Measurements from ENCODE around the gene MAML3.
A peak's percentile ranks its signal among the peaks of the same experiment; 100 is the strongest.

Gene MAML3

DNA sequence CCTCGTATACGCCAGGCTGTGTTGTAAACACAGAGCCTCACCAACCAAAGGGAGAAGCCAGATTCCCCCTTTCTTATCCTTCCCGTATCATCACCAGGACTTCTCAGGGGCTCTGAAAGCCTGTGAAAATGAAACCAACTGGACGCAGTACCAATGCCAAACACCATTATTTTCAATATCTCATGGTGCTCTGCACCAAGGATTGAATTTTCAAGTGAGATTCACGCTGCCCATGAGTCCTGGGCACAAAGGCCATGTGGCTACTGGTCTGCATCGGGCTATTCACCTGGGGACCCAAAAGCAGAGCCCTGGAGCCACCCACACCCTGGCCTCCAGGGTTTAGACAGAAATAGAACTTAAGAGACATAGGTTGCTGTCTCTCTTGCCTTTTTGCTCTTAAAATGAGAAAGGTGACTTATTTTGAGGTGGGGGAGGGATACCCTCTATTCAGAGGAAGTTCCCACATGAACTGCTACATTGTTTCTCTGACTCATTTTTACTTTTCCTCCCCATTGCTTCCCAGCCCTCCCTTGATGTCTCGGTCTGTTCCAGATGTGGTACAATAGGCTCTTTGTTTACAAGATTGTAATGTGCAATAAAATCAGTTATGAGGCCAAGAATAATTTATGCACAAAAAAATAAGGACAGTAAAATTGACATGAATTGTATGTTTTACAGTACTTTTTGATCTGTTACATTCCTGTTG, 55.4 kb downstream of the MAML3 start:
- no peak for ATAC-seq (replicated peaks)
- peaks cover 16 to 25% of the 10 kb centered on the region in 2 donors for H3K4me1 Mint-ChIP-seq (ENCODE audit: low read depth in 2 of 2)
- DNase-seq, result no peak
- H3K4me3 Mint-ChIP-seq, result no peak overlapping the region
- no peak overlapping the region for H3K27ac Mint-ChIP-seq
- H3K27me3 Mint-ChIP-seq, result peaks cover 0 to 6% of the 10 kb centered on the region in 2 donors
- peaks cover 5% of the 10 kb centered on the region for H3K36me3 Mint-ChIP-seq (ENCODE audit: insufficient read depth)
- H3K9me3 Mint-ChIP-seq, result peaks cover 0 to 6% of the 10 kb centered on the region in 2 donors

DNA sequence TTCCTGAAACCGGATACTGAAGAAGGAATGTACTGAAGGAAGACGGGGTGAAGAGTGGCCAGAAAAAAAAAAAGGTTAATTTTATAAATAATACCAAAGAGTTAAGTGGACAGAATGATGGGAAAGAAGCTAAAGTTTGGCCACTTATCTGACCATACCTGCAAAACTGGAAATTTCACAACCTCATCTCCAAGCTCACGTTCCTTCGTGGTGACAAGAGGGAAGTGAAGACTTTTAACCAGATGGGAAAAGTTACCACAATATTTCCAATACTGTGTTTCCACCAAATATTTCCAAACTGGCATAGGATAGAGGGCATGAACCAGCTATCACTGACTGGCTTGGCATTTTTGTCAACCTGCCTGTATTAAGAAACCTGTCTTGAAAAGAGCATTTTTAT, 56.4 kb downstream of the MAML3 start:
- peaks cover 0 to 5% of the 10 kb centered on the region in 2 donors for H3K27me3 Mint-ChIP-seq
- no peak overlapping the region for H3K4me3 Mint-ChIP-seq
- H3K36me3 Mint-ChIP-seq (ENCODE audit: insufficient read depth), result peaks cover 6% of the 10 kb centered on the region
- ATAC-seq (replicated peaks), result no peak
- peaks cover 16 to 22% of the 10 kb centered on the region in 2 donors for H3K4me1 Mint-ChIP-seq (ENCODE audit: low read depth in 2 of 2)
- H3K27ac Mint-ChIP-seq, result no peak overlapping the region
- peaks cover 0 to 6% of the 10 kb centered on the region in 2 donors for H3K9me3 Mint-ChIP-seq
- DNase-seq, result no peak

DNA sequence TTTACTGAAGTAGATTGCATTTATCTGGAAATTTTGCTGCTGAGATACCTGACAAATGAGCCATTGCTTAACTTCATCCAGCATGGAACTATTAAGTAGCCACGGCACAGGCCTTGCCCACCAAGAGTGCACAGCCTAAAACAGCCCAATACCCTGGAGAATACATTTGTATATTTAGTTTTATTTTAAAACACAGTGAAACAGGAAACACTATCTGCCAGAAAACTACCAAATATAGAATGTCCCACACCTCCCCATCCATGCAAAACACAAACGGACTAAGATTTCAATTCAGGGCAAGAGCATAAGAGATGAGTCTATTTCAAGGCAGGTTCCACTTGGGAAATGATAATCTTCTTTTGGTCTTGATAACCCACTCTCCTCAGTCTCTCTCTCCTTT, 57.1 kb downstream of the MAML3 start:
- H3K27me3 Mint-ChIP-seq, result no peaks in the 10 kb centered on the region
- H3K4me1 Mint-ChIP-seq (ENCODE audit: low read depth in 2 of 2), result peaks cover 16 to 22% of the 10 kb centered on the region in 2 donors
- H3K27ac Mint-ChIP-seq, result peak overlapping the region in 1 of 2 donors; percentile 88
- H3K9me3 Mint-ChIP-seq, result peaks cover 0 to 6% of the 10 kb centered on the region in 2 donors
- H3K4me3 Mint-ChIP-seq, result no peak overlapping the region
- ATAC-seq (replicated peaks) (no peak), DNase-seq (no peak)
- peaks cover 8% of the 10 kb centered on the region for H3K36me3 Mint-ChIP-seq (ENCODE audit: insufficient read depth)

DNA sequence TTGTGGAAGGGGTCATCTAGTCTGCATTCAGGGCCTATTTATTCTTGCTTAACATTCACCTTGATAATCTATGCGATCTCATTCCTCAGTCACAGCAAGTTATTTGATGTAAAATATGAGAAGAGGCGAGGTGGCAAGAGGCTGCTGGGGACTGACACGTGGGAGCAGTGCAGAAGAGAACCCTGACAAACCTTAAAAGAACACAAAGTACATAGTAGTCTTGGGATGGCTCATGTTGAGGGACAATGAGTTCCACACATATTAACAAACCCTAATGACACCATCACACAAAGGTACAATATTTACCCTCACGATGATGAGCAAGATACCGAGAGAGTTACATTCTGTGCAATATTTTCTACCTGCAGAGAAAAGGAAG, 57.5 kb downstream of the MAML3 start:
- no peaks in the 10 kb centered on the region for H3K27me3 Mint-ChIP-seq
- H3K36me3 Mint-ChIP-seq (ENCODE audit: insufficient read depth), result peaks cover 8% of the 10 kb centered on the region
- peaks cover 0 to 6% of the 10 kb centered on the region in 2 donors for H3K9me3 Mint-ChIP-seq
- peak overlapping the region; percentile 75 to 81 for H3K4me3 Mint-ChIP-seq
- DNase-seq (no peak), ATAC-seq (replicated peaks) (no peak)
- H3K4me1 Mint-ChIP-seq (ENCODE audit: low read depth in 2 of 2), result peaks cover 16 to 22% of the 10 kb centered on the region in 2 donors
- H3K27ac Mint-ChIP-seq, result peak overlapping the region in 1 of 2 donors; percentile 88

DNA sequence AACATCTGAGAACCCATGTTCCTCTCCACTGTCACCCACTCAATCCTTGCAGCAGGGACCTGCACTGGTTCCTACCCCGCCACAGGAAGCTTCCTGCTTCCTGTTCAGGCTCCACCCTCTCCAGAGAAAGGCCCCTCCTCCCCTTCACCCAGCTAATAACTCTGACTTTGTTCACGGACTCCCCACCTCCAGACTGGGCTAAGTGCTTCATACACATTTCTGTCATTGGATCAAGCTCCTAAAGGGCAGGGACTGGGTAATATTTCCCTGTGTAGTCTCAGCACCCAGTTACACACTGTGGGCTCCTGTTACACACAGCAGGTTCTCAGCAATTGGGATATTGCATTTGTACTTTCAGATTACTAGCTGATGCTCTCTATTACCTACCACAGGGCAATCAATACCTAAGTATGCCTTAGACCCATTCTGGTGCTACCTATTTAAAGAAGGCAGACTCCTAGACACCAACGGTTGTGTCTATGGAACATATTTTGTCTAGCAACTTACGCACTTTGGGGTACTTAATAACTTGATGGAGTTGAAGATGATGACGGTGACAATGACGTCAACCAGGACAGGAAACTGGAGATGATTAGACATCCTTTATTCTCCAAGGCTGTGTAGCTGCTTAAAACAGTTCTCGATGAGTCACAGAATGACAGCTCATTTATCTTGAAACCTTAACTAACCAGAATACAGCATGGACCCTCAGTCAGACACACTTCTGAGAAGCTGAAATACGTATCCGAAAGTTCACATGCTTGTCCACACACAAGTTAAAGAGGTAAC, 58.1 kb downstream of the MAML3 start:
- Mint-ChIP-seq H3K4me3 (peak overlapping the region; percentile 75 to 81), H3K27ac (peak overlapping the region; percentile 88 to 93), H3K27me3 (no peaks in the 10 kb centered on the region), H3K9me3 (peaks cover 0 to 6% of the 10 kb centered on the region in 2 donors), H3K36me3 (ENCODE audit: insufficient read depth) (peaks cover 8% of the 10 kb centered on the region), H3K4me1 (ENCODE audit: low read depth in 2 of 2) (peaks cover 16 to 22% of the 10 kb centered on the region in 2 donors)
- ATAC-seq (replicated peaks) (peak; percentile 82), DNase-seq (peak; percentile 24 to 30 (median 29))

DNA sequence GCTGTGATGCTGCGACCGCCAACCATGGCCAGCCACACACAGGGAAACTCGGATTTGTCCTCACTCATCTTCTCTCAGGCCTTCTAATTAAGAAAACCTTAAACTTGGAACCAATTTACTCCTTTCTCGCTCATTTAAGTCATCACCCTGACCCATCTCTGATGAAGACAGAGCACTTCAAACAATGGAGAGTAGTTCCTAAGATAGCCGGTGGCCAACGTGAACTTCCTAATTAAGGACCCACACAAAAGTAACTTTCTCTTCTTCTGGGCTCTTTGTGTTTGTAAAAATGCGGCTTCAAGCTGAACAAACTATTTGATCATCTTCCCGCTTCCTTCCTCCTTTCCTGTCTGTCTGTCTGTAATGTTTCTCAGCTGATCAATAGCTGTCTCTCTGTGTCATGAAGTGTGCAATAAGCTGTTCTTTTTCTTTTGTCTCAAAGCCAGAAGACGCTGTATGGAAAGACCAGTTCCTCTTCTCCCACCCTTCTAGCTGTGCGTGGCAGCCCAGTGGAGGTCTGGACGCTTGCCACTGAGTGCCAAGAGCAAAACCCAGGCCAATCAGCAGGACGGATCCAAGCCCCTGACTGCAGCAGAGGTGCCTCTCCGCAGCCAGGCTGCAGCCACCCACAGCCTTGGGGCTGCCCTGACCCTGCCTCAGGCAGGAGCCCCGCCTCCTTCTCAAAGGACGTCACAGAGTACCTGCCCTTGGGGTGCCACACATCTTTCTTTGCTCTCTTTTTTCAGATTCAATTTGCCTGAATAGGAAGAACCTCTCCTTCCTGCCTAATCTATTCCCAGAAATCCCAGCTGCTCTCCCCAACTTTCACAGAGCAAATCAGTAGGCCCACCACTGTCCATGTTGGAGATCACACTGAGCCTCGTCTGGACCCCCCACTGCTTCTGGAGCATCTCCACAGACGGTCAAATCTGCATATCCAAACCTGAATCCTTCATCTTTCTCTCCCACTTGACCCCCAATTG, 59.3 kb downstream of the MAML3 start:
- Mint-ChIP-seq H3K36me3 (ENCODE audit: insufficient read depth) (peaks cover 8% of the 10 kb centered on the region), H3K27ac (peak overlapping the region; percentile 88 to 93), H3K27me3 (no peaks in the 10 kb centered on the region), H3K4me1 (ENCODE audit: low read depth in 2 of 2) (peaks cover 16 to 18% of the 10 kb centered on the region in 2 donors), H3K4me3 (peak overlapping the region; percentile 75 to 81), H3K9me3 (peaks cover 0 to 6% of the 10 kb centered on the region in 2 donors)
- peak; percentile 23 for ATAC-seq (replicated peaks)
- DNase-seq, result no peak

- Mint-ChIP-seq H3K27ac (no peak overlapping the region), H3K36me3 (ENCODE audit: insufficient read depth) (peaks cover 8% of the 10 kb centered on the region), H3K4me1 (ENCODE audit: low read depth in 2 of 2) (peaks cover 16 to 18% of the 10 kb centered on the region in 2 donors), H3K9me3 (peaks cover 0 to 6% of the 10 kb centered on the region in 2 donors), H3K27me3 (peaks cover 8 to 14% of the 10 kb centered on the region in 2 donors), H3K4me3 (no peak overlapping the region)
- no peak for ATAC-seq (replicated peaks)
- DNase-seq, result no peak
Observed at GRCh38 chr4:140092094-140092851, 61.7 kb downstream of the MAML3 start.

- ATAC-seq (replicated peaks) (no peak), DNase-seq (no peak)
- Mint-ChIP-seq H3K9me3 (peaks cover 0 to 6% of the 10 kb centered on the region in 2 donors), H3K4me1 (ENCODE audit: low read depth in 2 of 2) (peaks cover 13 to 14% of the 10 kb centered on the region in 2 donors), H3K36me3 (ENCODE audit: insufficient read depth) (peaks cover 8% of the 10 kb centered on the region), H3K27ac (no peak overlapping the region), H3K4me3 (no peak overlapping the region), H3K27me3 (peaks cover 10 to 14% of the 10 kb centered on the region in 2 donors)
Observed at GRCh38 chr4:140091305-140091704, 62.7 kb downstream of the MAML3 start.

DNA sequence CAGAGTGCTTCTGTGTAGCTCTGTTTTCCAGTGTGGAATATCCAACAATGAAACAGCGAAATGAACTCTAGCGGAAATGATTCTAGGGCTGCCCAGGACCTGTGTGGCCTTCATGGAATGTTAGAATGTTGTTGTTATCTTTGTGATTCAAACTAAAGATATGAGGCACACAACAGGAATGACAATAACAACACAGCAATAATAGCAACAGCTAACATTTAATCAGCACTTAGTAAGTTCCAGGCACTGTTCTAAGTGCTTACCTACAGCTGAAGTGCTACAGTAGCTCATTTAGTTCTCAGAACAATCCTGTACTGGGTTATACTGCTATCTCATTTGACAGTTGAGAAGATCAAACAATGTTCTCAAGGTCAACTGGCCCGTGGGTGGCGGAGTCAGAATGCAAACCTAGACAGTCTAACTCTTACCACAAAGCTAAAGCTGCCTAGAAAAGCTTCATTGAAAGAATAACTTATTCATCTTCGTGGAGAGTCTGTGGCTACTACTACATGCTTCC, 63.7 kb downstream of the MAML3 start:
- no peak overlapping the region for H3K27ac Mint-ChIP-seq
- peaks cover 14 to 16% of the 10 kb centered on the region in 2 donors for H3K27me3 Mint-ChIP-seq
- no peak overlapping the region for H3K4me3 Mint-ChIP-seq
- peaks cover 3% of the 10 kb centered on the region for H3K36me3 Mint-ChIP-seq (ENCODE audit: insufficient read depth)
- DNase-seq (no peak), ATAC-seq (replicated peaks) (no peak)
- H3K9me3 Mint-ChIP-seq, result peaks cover 0 to under 1% of the 10 kb centered on the region in 2 donors
- H3K4me1 Mint-ChIP-seq (ENCODE audit: low read depth in 2 of 2), result peaks cover 3 to 4% of the 10 kb centered on the region in 2 donors

DNA sequence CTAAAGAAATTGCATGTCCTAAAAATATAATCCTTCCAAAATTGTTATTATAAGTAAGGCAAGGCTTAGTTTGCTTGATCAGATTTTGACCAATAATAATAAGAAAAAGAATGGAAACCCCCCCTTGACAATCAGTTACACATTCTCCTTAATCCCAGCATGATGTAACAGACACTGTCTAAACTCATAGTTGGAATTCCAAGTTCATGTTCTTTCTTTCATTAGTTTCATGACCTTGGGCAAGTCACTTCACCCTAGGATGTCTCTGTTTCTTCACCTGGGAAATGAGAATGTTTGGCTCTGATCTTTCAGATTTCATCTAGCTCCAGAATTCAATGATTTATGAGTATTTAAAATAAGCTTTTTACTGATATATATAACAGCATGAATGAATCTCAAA, 64.8 kb downstream of the MAML3 start:
- Mint-ChIP-seq H3K27ac (no peak overlapping the region), H3K9me3 (no peaks in the 10 kb centered on the region), H3K4me1 (ENCODE audit: low read depth in 2 of 2) (no peaks in the 10 kb centered on the region), H3K4me3 (no peak overlapping the region), H3K36me3 (ENCODE audit: insufficient read depth) (peaks cover 3% of the 10 kb centered on the region), H3K27me3 (peaks cover 14 to 16% of the 10 kb centered on the region in 2 donors)
- no peak for ATAC-seq (replicated peaks)
- DNase-seq, result no peak

DNA sequence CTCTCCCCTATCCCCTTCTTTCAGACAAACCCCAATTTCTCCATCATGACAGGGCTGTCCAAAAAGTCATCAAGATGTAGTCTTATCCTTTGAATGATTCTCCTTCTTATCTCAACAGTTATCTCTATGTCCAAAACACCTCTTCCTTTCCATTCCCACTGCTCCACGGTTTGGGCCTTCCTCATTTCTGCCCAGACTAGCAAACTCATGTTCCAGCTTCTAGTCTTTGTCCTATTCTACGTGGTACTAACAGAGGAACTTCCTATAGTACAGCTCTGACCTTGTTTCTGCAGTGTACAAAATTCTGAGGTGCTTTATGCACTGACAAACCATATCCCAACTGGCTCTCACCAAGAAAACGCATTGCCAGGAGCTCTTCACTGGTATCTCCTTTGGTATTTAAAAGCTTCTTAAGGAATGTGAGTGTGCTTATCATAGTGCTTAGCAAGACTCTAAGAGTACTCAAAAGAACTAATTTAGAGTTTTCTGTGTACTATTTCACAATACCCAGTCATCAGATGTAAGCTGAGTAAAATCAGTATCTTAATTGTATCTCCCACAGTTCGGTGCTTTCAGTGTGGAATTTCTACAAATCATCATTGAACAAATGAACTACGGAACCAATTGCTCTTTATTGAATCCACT, 65.5 kb downstream of the MAML3 start:
- ATAC-seq (replicated peaks) (no peak), DNase-seq (no peak)
- peaks cover 3% of the 10 kb centered on the region for H3K36me3 Mint-ChIP-seq (ENCODE audit: insufficient read depth)
- H3K4me3 Mint-ChIP-seq, result no peak overlapping the region
- H3K9me3 Mint-ChIP-seq, result no peaks in the 10 kb centered on the region
- no peaks in the 10 kb centered on the region for H3K4me1 Mint-ChIP-seq (ENCODE audit: low read depth in 2 of 2)
- no peak overlapping the region for H3K27ac Mint-ChIP-seq
- H3K27me3 Mint-ChIP-seq, result peaks cover 14 to 16% of the 10 kb centered on the region in 2 donors

GRCh38 chr4:140085881-140086280, 68.1 kb downstream of the MAML3 start:
- Mint-ChIP-seq H3K4me1 (ENCODE audit: low read depth in 2 of 2) (no peaks in the 10 kb centered on the region), H3K4me3 (no peak overlapping the region), H3K9me3 (no peaks in the 10 kb centered on the region), H3K36me3 (ENCODE audit: insufficient read depth) (no peaks in the 10 kb centered on the region), H3K27me3 (peaks cover 14 to 24% of the 10 kb centered on the region in 2 donors), H3K27ac (no peak overlapping the region)
- ATAC-seq (replicated peaks) (no peak), DNase-seq (no peak)
